Embryonic facial prominence (tissue), 1 donor: Measurements from ENCODE around the gene UBE2K.
"Not testable (repeated sequence)": the region's sequence is repeated elsewhere in the genome, so short reads cannot be mapped to it uniquely, and the experiment has no call there.

Source experiments
- DNase-seq: peaks from one replicate; pipeline ENCODE4 v3.0.0-alpha.2; 2016; ENCODE audit errors: extremely low spot score

The UBE2K gene

DNA sequence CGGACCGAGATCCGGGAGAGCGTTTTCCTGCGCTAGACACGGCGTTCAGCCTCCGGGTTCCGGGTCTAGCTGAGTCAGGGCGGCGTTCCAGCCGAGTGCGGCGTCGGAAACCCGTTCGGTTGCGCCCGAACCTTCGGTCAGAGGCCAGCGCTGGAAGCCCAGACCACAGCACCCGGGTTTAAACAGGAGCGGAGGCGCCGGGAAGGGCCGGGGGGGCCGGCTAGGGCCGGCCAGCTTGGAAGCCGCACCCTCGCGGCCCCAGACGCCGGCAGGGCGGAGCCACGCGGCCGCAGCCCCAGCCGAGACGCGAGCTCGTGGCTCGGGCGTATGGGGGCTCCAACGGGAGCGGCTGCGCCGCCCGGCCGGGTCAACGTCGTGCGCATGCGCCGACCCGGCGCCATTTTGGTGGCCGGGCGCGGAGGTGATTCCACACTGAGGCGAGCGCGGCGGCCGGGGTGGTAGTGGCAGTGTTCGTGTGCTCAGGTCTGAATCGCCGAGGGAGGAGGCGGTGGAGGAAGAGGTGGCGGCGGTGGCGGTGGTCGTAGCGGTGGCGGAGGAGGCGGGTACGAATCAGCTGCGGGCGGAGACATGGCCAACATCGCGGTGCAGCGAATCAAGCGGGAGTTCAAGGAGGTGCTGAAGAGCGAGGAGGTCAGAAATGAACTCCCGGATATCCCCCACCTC is at the start of gene UBE2K:
TSS of gene UBE2K (plus strand) at position 397 of the 684 bp plus-strand sequence. CDS start at position 589, 192 bp downstream.
- peak; percentile 43 for DNase-seq

GRCh38 chr4:39648213-39648612 is 49.7 kb upstream of the UBE2K start:
- DNase-seq: no peak

DNA sequence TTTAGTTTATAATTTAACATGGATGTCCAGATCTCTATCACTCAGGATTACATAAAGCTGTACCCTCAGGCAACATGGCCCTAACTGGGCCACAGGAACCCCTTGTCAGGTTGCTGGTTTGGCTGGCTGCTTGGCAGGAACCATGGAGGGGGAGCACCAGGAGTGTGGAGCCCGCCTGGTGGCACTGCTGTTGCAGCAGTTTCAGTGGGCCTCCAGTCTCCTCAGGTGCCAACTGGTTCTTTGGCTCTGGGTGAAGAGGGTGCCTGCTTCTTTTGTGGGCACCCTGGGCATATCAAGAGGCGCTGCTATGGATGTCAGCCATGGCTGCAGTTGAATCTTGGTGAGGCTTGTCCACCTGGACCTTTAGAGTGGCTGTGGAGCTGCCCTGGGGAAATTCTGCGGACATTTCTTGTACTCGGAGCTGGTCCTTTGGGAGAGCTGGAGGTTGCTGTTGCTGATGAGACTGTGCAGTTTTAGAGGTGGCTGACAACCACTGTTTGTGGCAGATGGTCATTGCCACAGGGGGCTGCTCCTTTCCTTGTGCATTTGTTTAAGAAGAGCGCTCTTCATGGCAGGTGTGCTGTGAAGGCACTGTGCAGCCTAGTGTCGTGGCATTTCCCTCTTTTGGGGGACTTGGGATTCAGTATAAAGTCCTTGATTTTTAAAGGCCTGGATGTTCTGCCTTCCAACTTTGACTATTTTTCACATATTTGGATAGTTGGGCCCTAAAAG is 48.9 kb upstream of the UBE2K start:
- DNase-seq: no peak

DNA sequence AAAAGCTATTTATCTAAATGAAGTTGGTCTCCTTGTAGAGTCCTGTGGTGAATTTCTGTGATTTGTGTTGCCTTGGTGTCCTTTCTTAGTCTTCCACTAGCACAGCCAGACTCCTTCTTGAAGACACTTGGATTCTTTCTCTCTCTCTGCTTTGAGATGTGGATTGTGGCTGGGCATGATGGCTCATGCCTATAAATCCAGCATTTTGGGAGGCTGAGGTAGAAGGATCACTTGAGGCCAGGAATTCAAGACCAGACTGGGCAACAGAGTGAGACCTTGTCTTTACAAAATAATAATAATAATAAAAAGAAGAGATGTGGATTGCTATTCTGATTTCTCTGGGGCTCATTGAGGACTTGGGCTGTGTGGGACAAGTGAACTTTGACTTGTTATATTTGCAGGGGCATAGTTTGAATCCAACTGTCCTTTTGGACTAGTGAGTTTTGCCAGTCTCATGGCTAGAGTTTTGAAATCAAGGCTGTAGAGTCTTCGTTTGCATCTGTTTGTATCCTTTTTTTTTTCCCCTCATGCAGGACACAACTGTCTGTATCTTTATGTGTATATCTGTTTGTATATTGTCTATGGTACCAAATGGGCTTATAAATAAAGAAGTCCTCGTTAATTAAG is 48.2 kb upstream of the UBE2K start:
- DNase-seq: no peak

DNA sequence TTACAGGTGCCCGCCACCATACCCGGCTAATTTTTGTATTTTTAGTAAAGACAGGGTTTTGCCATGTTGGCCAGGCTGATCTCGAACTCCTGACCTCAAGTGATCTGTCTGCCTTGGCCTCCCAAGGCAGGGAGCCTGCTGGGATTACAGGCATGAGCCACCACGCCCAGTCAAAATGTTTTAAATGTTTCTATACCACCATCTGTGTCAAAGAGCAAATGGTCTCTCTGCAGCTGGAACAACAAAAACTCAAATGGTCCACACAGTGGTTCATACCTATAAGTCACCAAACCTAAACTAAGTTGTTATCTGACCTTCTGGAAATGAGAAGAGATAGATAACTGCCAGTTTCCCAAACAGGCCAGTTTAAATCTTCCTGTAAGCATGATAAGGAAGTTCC is 46.4 kb upstream of the UBE2K start:
- not testable (repeated sequence) for DNase-seq

GRCh38 chr4:39655211-39655610 is 42.7 kb upstream of the UBE2K start:
- DNase-seq: no peak

GRCh38 chr4:39655876-39656275 is 42.1 kb upstream of the UBE2K start:
- DNase-seq: no peak

GRCh38 chr4:39656638-39657037 is 41.3 kb upstream of the UBE2K start:
- DNase-seq: not testable (repeated sequence)

DNA sequence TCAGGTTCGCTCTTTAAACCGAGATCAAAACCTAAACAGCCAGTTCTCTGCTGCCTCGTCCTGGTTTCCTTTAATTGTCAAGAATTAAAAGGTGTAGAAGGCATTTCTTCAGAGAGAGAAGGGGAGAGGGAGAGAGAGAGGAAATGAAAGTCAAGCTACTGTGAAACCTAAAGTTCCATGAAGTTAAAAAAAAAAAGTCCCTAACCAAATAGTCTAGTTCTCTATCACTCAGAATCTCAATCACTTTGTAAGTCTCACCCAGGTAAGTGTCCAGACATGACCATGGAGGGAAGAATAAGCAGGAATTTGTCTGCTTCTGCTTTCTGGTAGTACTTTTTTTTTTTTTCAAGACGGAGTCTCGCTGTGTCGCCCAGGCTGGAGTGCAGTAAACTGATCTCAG is 40.5 kb upstream of the UBE2K start:
- no peak for DNase-seq

DNA sequence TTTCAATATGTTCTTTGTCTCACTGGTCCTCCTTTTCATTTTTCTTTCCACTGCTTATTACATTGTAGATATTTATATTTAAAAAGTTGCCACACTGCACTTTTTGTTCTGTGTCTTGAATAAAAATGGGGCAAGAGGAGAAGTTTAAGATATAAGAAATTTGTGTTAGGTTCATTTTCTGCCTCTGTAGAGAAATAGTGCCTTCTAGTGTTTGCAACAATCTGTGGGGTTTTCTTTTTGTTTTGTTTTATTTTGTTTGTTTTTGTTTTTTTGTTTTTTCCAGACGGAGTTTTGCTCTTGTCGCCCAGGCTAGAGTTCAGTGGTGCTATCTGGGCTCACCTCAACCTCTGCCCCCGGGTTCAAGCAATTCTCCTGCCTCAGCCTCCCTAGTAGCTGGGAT is 39.2 kb upstream of the UBE2K start:
- no peak for DNase-seq

DNA sequence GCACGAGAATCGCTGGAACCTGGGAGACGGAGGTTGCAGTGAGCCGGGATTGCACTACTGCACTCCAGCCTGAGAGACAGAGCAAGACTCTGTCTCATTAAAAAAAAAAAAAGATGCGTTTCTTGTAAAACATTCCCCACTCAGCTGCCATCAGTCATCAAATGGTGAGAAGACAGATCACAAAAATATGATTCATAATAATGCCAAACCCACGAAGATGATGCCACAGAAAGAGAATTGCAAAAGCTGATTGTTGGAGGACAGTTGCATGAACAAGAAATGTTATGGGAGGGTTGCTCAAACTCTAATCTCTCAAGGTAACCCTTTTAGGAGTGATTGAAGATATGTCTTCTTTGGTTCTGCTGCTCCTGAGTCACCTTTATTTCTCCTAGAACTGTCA is 37.9 kb upstream of the UBE2K start:
- DNase-seq: no peak

GRCh38 chr4:39660757-39661156 is 37.2 kb upstream of the UBE2K start:
- DNase-seq: no peak

DNA sequence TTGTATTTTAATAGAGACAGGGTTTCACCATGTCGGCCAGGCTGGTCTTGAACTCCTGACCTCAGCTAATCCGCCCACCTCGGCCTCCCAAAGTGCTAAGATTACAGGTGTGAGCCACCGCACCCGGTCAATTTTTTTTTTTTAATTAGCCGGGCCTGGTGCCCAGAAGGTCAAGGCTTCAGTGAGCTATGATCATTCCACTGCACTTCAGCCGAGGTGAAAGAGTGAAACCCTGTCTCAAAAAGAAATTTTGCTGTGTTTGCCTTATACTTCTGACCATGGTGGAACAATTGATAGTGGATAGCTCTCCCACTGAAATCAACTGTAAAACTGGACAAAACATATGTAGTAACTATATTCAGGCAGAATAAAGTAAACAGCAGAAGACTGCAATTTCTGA is 35.3 kb upstream of the UBE2K start:
- DNase-seq: no peak

- DNase-seq: no peak
Measured at GRCh38 chr4:39664828-39665731, 32.9 kb upstream of the UBE2K start.

GRCh38 chr4:39667706-39668105 is 30.2 kb upstream of the UBE2K start:
- no peak for DNase-seq

DNA sequence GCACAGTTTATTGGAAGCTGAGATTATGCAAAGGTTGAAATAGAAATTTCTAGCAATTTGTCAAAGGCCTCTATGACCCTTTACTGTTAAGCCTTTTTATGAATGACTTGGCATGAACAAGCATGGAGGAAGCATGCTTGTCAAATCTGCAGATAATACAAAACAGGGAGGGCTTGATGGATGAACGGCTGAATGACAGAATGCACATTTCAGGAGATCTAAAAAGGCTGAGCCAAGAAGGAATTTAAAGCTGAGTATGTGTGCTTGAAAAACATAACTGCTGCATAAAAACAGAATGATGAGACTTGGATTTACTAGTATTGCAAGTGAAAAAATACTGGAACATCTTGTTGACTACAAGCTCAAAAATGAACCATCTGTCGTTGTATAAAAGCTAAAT is 29.0 kb upstream of the UBE2K start:
- DNase-seq: no peak

DNA sequence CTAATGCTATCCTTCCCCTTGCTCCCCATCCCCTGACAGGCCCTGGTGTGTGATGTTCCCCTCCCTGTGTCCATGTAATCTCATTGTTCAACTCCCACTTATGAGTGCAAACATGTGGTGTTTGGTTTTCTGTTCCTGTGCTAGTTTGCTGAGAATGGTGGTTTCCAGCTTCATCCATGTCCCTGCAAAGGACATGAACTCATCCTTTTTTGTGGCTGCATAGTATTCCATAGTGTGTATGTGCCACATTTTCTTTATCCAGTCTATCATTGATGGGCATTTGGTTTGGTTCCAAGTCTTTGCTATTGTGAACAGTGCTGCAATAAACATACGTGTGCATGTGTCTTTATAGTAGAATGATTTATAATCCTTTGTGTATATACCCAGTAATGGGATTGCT is 27.6 kb upstream of the UBE2K start:
- not testable (repeated sequence) for DNase-seq

GRCh38 chr4:39675681-39676080 is 22.3 kb upstream of the UBE2K start:
- DNase-seq: not testable (repeated sequence)

- DNase-seq: not testable (repeated sequence)
Measured at GRCh38 chr4:39681003-39681402, 16.9 kb upstream of the UBE2K start.

GRCh38 chr4:39682138-39682537 is 15.8 kb upstream of the UBE2K start:
- DNase-seq: no peak

DNA sequence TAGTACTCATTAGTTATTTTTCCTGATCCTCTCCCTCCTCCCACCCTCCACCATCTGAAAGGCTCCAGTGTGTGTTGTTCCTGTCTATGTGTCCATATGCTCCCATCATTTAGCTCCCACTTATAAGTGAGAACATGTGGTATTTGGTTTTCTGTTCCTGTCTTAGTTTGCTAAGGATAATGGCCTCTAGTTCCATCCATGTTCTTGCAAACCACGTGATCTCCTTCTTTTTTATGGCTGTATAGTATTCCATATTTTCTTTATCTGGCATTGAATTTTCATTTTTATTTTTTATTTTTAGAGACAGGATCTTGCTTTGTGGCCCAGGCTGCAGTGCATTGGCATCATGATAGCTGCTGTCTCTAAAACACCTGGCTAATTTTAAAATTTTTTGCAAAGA is 11.9 kb upstream of the UBE2K start:
- DNase-seq: no peak

- no peak for DNase-seq
Measured at GRCh38 chr4:39687014-39687413, 10.9 kb upstream of the UBE2K start.
